Prostate gland (tissue), 2 donors: Measurements from ENCODE around the gene TCF7L2.

Source experiments
- CTCF ChIP-seq, 4 experiments: fragments of 200-600 bp in 2 of 4; fragments of 450-650 bp in 2 of 4; sonication (generic) in 2 of 4; IDR thresholded peaks; 1 replicate in 3 of 4; 2 replicates in 1 of 4; pipeline ENCODE4 v1.5.1; 2016 to 2019; ENCODE audit warnings: antibody characterized with exemption in 4 of 4, mild to moderate bottlenecking in 2 of 4, moderate library complexity in 2 of 4
- POLR2A ChIP-seq: fragments of 450-650 bp; IDR thresholded peaks from one replicate; pipeline ENCODE4 v1.6.1; 2016; ENCODE audit warnings: antibody characterized with exemption, mild to moderate bottlenecking
- POLR2AphosphoS5 ChIP-seq: sonication (generic); formaldehyde crosslinking; IDR thresholded peaks from one replicate; pipeline ENCODE4 v1.6.1; 2017; ENCODE audit warnings: antibody characterized with exemption

GRCh38 chr10:112988839-112989406 is 38.9 kb downstream of the TCF7L2 start:
- TF ChIP-seq CTCF (IDR thresholded peaks at IDR 0.05) (no peak), POLR2A (no peak), POLR2AphosphoS5 (no peak)
